ENCODE results near the gene SLC1A1. TPM values are rescaled to one million over a fixed set of nuclear protein-coding genes. Genes with fewer than 3 reads are reported as not detected.
"Not testable (repeated sequence)": the region's sequence is repeated elsewhere in the genome, so short reads cannot be mapped to it uniquely, and the experiment has no call there.

Gene SLC1A1
- total RNA-seq, 1 donor from 2014 or later: 0.10 TPM

GRCh38 chr9:4538621-4539020 is 48.4 kb downstream of the SLC1A1 start:
- Mint-ChIP-seq H3K36me3 (ENCODE audit: unreplicated experiment) (no peaks in the 10 kb centered on the region), H3K4me3 (ENCODE audit: unreplicated experiment) (no peak overlapping the region), H3K27ac (ENCODE audit: unreplicated experiment) (no peak overlapping the region), H3K27me3 (ENCODE audit: unreplicated experiment) (no peaks in the 10 kb centered on the region), H3K4me1 (ENCODE audit: low read depth, unreplicated experiment) (no peaks in the 10 kb centered on the region), H3K9me3 (ENCODE audit: unreplicated experiment) (no peaks in the 10 kb centered on the region)
- TF ChIP-seq CTCF (IDR thresholded peaks at IDR 0.05; ENCODE audit: partially characterized antibody, unreplicated experiment): no peak
- DNase-seq: no peak

GRCh38 chr9:4540425-4540824 is 50.2 kb downstream of the SLC1A1 start:
- DNase-seq: no peak
- Mint-ChIP-seq H3K27me3 (ENCODE audit: unreplicated experiment) (no peaks in the 10 kb centered on the region), H3K9me3 (ENCODE audit: unreplicated experiment) (no peaks in the 10 kb centered on the region), H3K27ac (ENCODE audit: unreplicated experiment) (no peak overlapping the region), H3K36me3 (ENCODE audit: unreplicated experiment) (no peaks in the 10 kb centered on the region), H3K4me3 (ENCODE audit: unreplicated experiment) (no peak overlapping the region), H3K4me1 (ENCODE audit: low read depth, unreplicated experiment) (no peaks in the 10 kb centered on the region)
- no peak for TF ChIP-seq CTCF (IDR thresholded peaks at IDR 0.05; ENCODE audit: partially characterized antibody, unreplicated experiment)

GRCh38 chr9:4541281-4541680 is 51.0 kb downstream of the SLC1A1 start:
- Mint-ChIP-seq H3K27ac (ENCODE audit: unreplicated experiment) (no peak overlapping the region), H3K4me1 (ENCODE audit: low read depth, unreplicated experiment) (no peaks in the 10 kb centered on the region), H3K27me3 (ENCODE audit: unreplicated experiment) (no peaks in the 10 kb centered on the region), H3K9me3 (ENCODE audit: unreplicated experiment) (no peaks in the 10 kb centered on the region), H3K36me3 (ENCODE audit: unreplicated experiment) (no peaks in the 10 kb centered on the region), H3K4me3 (ENCODE audit: unreplicated experiment) (no peak overlapping the region)
- TF ChIP-seq CTCF (IDR thresholded peaks at IDR 0.05; ENCODE audit: partially characterized antibody, unreplicated experiment): no peak
- DNase-seq: no peak

GRCh38 chr9:4541856-4542255 is 51.6 kb downstream of the SLC1A1 start:
- Mint-ChIP-seq H3K4me3 (ENCODE audit: unreplicated experiment) (no peak overlapping the region), H3K27me3 (ENCODE audit: unreplicated experiment) (no peaks in the 10 kb centered on the region), H3K4me1 (ENCODE audit: low read depth, unreplicated experiment) (no peaks in the 10 kb centered on the region), H3K9me3 (ENCODE audit: unreplicated experiment) (no peaks in the 10 kb centered on the region), H3K36me3 (ENCODE audit: unreplicated experiment) (no peaks in the 10 kb centered on the region), H3K27ac (ENCODE audit: unreplicated experiment) (no peak overlapping the region)
- no peak for DNase-seq
- TF ChIP-seq CTCF (IDR thresholded peaks at IDR 0.05; ENCODE audit: partially characterized antibody, unreplicated experiment): no peak

- not testable (repeated sequence) for H3K4me1 Mint-ChIP-seq (ENCODE audit: low read depth, unreplicated experiment); H3K27ac Mint-ChIP-seq (ENCODE audit: unreplicated experiment); H3K36me3 Mint-ChIP-seq (ENCODE audit: unreplicated experiment); H3K9me3 Mint-ChIP-seq (ENCODE audit: unreplicated experiment); H3K4me3 Mint-ChIP-seq (ENCODE audit: unreplicated experiment); H3K27me3 Mint-ChIP-seq (ENCODE audit: unreplicated experiment); DNase-seq
Observed at GRCh38 chr9:4544714-4545113, 54.4 kb downstream of the SLC1A1 start.

- Mint-ChIP-seq H3K4me3 (ENCODE audit: unreplicated experiment) (no peak overlapping the region), H3K27me3 (ENCODE audit: unreplicated experiment) (no peaks in the 10 kb centered on the region), H3K36me3 (ENCODE audit: unreplicated experiment) (no peaks in the 10 kb centered on the region), H3K9me3 (ENCODE audit: unreplicated experiment) (no peaks in the 10 kb centered on the region), H3K4me1 (ENCODE audit: low read depth, unreplicated experiment) (no peaks in the 10 kb centered on the region), H3K27ac (ENCODE audit: unreplicated experiment) (no peak overlapping the region)
- no peak for TF ChIP-seq CTCF (IDR thresholded peaks at IDR 0.05; ENCODE audit: partially characterized antibody, unreplicated experiment)
- no peak for DNase-seq
Observed at GRCh38 chr9:4547016-4547415, 56.7 kb downstream of the SLC1A1 start.

Measured in glutamatergic neuron (in vitro differentiated cells).